NCI-H2081 treated with DMSO at 0.1 percent for 48 hours (cell line): Measurements from ENCODE around the gene SLC41A1.

ENCODE experiments used
- DNase-seq: peaks from one replicate; lab custom pipeline; 2025; lab: John Stamatoyannopoulos, UW

Gene SLC41A1

GRCh38 chr1:205787287-205787916 lies 25.6 kb downstream of the SLC41A1 start:
- DNase-seq: no peak

GRCh38 chr1:205786601-205787000 lies 26.4 kb downstream of the SLC41A1 start:
- no peak for DNase-seq

- DNase-seq: no peak
These were observed 27.6 kb downstream of the SLC41A1 start for GRCh38 chr1:205785446-205785845.

GRCh38 chr1:205783904-205784303 lies 29.1 kb downstream of the SLC41A1 start:
- DNase-seq: no peak

- DNase-seq: no peak
These were observed 29.6 kb downstream of the SLC41A1 start for GRCh38 chr1:205783433-205783795.

- DNase-seq: no peak
These were observed 30.2 kb downstream of the SLC41A1 start for GRCh38 chr1:205782627-205783432.

GRCh38 chr1:205780335-205780734 lies 32.7 kb downstream of the SLC41A1 start:
- no peak for DNase-seq

GRCh38 chr1:205777994-205778393 lies 35.0 kb downstream of the SLC41A1 start:
- no peak for DNase-seq

GRCh38 chr1:205775717-205776056 lies 37.3 kb downstream of the SLC41A1 start:
- no peak for DNase-seq

GRCh38 chr1:205775015-205775716 lies 37.8 kb downstream of the SLC41A1 start, which contains the start of gene RAB29:
Gene RAB29, minus strand, starts transcription at chr1:205775482. Its CDS starts 526 bp downstream, at chr1:205774956.
- DNase-seq: no peak

- DNase-seq: no peak
These were observed 38.6 kb downstream of the SLC41A1 start for GRCh38 chr1:205774198-205775014.

GRCh38 chr1:205772607-205773032 lies 40.4 kb downstream of the SLC41A1 start:
- DNase-seq: no peak

- no peak for DNase-seq
These were observed 42.4 kb downstream of the SLC41A1 start for GRCh38 chr1:205770618-205771017.

- no peak for DNase-seq
These were observed 43.2 kb downstream of the SLC41A1 start for GRCh38 chr1:205769641-205770365.

- no peak for DNase-seq
These were observed 45.8 kb downstream of the SLC41A1 start for GRCh38 chr1:205767248-205767647.

GRCh38 chr1:205766570-205766969 lies 46.4 kb downstream of the SLC41A1 start:
- no peak for DNase-seq

GRCh38 chr1:205766038-205766437 lies 47.0 kb downstream of the SLC41A1 start:
- no peak for DNase-seq

GRCh38 chr1:205764578-205764977 lies 48.4 kb downstream of the SLC41A1 start:
- DNase-seq: no peak

GRCh38 chr1:205763980-205764379 lies 49.0 kb downstream of the SLC41A1 start:
- no peak for DNase-seq

GRCh38 chr1:205760606-205761005 lies 52.4 kb downstream of the SLC41A1 start:
- DNase-seq: no peak

- DNase-seq: no peak
These were observed 56.4 kb downstream of the SLC41A1 start for GRCh38 chr1:205756552-205756951.
